ENCODE data around the gene RPS5.

RPS5 gene

DNA sequence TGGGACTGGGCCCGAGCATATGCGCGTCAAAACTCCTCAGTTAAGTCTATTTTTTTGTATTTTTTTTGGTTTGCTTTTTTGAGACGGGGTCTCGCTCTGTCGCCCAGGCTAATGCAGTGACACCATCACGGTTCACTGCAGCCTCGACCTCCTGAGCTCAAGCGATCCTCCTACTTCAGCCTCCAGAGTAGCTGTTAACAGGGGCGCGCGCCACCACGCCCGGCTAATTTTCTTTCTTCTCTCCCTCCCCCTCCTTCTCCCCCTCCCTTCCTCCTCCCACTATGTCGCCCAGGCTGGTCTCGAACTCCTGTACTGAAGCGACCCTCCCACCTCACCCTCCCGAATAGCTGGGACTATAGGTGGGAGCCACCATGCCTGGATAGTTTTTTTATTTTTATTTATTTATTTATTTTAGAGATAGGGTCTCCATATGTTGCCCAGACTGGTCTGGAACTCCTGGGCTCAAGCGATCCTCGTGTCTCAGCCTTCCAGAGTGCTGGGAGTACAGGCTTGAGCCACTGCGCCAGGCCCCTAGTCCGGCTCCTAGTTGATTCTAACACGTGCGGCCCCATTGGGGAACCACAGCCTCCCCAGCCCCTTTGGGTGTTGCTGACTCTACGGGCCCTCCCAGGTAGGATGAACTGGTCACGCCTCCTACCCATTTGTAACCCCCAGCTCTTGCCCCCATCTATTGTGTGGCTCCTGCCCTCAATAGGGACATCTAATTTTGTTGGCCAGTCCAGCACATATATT is 5.4 kb upstream of the RPS5 start:
- DNase-seq (ENCODE audit: extremely low read depth in 1 of 2, low read depth in 1 of 2), result no peak

DNA sequence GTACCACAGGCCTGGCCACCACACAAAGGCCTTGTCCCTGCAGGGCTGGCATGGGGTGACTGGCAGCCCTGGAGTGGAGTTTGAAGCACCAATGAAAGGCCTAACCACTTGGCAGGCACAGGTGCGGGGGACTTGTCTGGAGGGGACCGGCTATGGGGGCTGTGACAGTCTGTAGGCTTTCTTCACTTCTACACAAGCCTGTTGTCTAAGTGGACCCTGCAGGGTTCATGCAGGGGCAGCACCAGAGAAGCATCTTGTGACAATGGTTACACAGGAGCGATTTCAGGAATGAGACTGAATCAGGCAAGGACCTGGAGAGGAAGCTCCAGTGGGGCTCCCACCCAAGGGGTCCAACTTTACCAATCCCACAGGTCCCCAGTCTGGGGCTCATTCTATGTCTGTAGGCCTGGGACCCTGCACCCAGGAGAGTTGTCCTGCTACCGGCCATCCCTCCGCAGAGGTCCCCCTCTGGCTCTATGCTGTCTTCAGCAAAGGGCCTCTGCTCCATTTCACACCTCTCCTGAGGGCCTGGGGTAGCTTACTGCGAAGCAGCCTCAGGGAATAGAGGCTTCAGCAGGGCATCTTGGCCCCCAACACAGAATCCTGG is 4.0 kb upstream of the RPS5 start:
- no peak for DNase-seq (ENCODE audit: extremely low read depth in 1 of 2, low read depth in 1 of 2)

- DNase-seq (ENCODE audit: extremely low read depth in 1 of 2, low read depth in 1 of 2), result no peak
Measured at GRCh38 chr19:58385313-58385890, 1.7 kb upstream of the RPS5 start.

DNA sequence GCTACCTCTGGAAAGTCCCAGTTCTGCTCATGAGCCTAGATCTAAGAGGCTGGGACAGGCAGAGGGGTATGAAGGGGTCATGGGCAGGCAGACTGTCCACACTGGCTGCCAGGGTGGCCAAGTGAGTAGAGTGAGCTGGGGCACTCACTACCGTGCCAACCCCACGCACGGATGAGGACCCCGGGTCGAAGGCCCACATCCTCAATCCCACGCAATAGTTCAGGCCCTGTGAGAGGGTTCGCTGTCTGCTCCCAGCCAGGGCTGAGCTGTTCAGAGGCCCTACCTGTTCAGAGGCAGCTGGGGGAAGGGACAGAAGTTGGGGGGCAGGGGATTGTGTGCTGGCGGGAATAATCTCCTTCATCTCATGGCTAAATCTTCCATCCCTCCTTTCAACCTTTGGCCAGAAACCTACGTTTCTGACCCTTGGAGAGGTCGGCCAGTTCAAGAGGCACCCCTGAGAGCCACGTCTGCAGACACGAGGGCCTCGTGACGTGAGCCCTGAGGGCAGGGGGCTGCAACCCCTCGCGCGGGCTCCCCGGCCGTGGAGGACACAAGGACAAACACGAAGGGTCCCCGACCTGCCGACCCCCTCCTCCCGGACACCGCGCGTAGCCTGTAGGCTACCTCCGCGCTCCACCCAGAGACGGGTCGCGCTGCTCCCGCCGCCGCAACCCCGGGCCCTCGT is 1.0 kb upstream of the RPS5 start:
- DNase-seq (ENCODE audit: extremely low read depth in 1 of 2, low read depth in 1 of 2), result no peak

GRCh38 chr19:58387338-58388174 is 487 bp downstream of the RPS5 start:
- no peak for DNase-seq (ENCODE audit: extremely low read depth in 1 of 2, low read depth in 1 of 2)

GRCh38 chr19:58388175-58388526 is 1.1 kb downstream of the RPS5 start:
- DNase-seq (ENCODE audit: extremely low read depth in 1 of 2, low read depth in 1 of 2), result no peak

DNA sequence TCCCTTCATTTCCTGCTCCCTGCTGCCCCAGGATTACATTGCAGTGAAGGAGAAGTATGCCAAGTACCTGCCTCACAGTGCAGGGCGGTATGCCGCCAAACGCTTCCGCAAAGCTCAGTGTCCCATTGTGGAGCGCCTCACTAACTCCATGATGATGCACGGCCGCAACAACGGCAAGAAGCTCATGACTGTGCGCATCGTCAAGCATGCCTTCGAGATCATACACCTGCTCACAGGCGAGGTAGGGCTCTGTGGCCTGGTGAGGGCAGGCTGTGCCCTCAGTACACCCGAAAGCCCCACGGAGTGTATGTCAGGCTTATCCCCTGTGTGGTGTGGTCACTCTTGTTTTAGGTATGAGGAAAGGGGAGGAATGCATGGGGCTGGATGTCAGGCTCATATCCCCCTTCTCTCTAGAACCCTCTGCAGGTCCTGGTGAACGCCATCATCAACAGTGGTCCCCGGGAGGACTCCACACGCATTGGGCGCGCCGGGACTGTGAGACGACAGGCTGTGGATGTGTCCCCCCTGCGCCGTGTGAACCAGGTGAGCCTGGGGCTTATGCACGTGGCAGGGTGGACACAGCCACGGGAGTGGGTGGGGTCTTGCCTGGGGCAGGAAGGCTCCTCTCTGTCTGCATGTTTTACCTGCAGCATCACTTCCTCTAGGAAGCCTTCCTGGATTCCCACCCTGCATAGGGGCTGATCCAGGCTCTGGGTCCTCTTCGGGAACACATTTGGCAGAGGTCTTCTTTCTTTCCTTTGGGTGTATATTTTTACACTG is 6.1 kb downstream of the RPS5 start:
- no peak for DNase-seq (ENCODE audit: extremely low read depth in 1 of 2, low read depth in 1 of 2)

DNA sequence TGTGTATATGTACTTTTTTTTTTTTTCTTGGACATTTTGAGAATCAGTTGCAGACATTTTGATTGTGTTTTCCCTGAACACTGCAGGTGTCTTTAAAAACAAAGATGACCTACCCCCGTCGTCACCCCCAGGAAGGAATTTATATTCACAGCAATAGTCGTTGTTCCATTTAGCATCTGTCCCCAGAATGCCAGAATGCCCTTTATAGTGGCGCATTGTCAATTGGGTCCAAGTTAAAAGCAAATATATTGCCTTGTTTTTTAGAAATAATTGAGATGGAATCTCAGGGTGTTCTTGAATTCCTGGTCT is 6.6 kb downstream of the RPS5 start:
- no peak for DNase-seq (ENCODE audit: extremely low read depth in 1 of 2, low read depth in 1 of 2)

DNA sequence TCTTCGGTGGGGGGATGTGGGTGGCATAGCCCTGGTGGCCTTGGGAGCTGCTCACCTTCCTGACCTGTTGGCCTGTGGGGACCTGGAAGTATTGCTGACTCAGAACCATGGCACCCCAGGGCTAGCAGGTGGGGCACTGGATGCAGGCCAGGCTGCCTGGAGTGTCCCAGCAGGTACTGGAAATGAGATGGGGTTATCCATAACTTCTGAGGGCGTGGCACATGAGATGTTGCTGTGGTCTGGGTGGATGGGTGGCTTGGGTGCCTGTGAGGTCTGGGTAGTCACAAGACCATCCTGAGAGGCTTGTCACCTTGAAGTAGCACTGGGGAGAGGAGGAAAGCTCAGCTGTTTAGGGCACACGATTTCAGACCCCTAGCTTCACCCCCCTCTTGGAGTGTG is 7.8 kb downstream of the RPS5 start:
- DNase-seq (ENCODE audit: extremely low read depth in 1 of 2, low read depth in 1 of 2), result no peak

- no peak for DNase-seq (ENCODE audit: extremely low read depth in 1 of 2, low read depth in 1 of 2)
Measured at GRCh38 chr19:58395220-58395978, 8.3 kb downstream of the RPS5 start, which contains the start of gene RNF225. RNF225 (plus strand) TSS chr19:58395656; CDS start chr19:58396090, 434 bp downstream.

- no peak for DNase-seq (ENCODE audit: extremely low read depth in 1 of 2, low read depth in 1 of 2)
Measured at GRCh38 chr19:58395979-58396627, 9.0 kb downstream of the RPS5 start.

DNA sequence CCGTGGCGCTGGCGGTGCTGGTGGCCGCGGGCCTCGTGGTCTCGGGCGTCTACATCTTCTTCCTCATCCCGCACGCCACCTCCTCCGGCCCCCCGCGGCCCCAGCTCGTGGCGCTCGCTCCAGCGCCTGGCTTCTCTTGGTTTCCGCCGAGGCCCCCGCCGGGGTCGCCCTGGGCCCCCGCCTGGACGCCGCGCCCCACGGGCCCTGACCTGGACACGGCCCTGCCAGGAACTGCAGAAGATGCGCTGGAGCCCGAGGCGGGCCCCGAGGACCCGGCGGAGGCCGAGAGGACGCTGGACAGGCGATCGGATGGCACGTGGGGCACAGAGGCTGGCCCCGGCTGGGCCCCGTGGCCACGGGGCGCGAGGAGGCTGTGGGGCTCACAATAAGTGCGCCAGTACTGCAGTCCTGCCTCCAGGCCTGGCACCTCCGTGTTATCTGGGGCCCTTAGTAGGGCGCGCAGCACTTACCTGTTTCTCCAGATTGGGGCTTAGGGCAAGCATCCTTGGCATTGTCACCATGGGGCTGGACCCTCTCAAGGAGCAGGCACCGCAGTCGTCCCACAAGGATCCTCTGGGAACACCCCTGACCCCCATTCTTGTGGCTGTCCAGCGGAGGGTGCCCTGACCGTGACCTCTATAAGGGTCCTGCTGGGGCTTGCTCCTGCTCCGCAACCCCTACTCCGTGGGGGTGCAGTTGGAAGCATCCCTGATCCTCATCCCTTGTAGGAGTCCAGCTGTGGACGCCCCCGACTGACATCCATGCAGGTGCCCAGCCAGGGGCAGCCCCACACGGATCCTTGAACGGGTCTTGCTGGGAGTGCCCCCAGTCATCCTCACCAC is 9.8 kb downstream of the RPS5 start:
- DNase-seq (ENCODE audit: extremely low read depth in 1 of 2, low read depth in 1 of 2), result no peak

DNA sequence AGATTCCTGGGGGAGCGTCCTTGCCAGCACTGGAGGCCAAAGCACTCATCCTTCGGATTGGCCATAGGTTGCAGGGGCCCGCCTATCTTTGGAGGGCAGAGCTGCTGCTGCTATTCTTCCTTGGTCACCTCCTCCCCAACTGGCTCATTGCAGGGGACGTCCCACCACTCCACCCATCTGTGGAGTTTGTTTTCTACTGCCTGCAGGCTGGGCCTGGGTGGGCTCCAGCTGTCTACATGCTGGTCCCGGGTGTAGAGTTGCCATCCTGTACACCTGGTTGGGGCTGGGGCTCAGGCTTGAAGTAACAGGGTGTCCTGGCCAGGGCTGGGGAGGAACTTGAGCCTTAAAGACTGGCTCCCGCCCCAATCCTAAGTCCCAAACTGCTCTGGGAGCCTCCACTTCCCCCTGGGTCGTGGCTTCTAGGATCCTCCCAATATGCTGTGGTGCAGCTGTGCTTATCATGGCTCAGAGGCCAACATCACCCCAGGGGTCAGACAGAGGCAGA is 10.5 kb downstream of the RPS5 start:
- DNase-seq (ENCODE audit: extremely low read depth in 1 of 2, low read depth in 1 of 2), result no peak

- DNase-seq (ENCODE audit: extremely low read depth in 1 of 2, low read depth in 1 of 2), result no peak
Measured at GRCh38 chr19:58398087-58398486, 11.0 kb downstream of the RPS5 start.

DNA sequence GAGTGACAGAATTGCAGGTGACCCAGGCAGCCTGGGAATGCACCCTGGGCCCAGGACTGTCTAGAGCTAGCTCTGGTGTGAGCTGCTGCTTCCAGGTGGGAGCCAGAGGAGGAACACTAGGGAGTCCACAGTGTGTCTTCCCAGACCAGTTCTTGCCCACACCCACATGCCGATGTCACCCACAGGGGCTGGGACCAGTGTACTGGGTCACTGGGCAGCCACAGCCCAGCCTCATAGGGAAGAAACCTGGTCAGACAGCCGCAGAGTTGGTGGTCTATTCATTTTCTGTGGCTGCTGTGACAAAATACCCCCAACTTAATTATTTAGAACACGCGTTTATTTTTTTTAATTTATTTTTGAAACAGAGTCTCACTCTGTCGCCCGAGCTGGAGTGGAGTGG is 11.5 kb downstream of the RPS5 start:
- DNase-seq (ENCODE audit: extremely low read depth in 1 of 2, low read depth in 1 of 2), result no peak

DNA sequence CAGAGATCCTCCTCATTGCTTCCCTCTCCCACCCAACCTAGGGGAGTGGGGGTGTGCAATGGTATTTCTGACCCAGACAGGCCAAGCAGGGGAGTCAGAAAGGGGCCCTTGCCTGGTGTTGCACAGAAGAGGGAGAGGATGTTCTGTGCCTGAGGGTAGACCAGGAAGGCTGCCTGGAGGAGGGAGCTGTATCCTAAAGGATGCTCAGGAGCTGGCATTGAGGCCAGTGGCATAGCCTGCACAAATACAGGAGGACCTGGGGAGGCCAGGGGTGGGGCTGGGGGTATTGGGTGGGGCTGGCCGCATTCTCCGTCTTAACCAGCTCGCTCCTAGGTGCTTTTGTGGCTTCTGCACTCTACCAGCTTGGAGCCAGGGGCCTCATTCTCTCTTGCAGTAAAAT is 12.8 kb downstream of the RPS5 start:
- DNase-seq (ENCODE audit: extremely low read depth in 1 of 2, low read depth in 1 of 2), result no peak

- no peak for DNase-seq (ENCODE audit: extremely low read depth in 1 of 2, low read depth in 1 of 2)
Measured at GRCh38 chr19:58400316-58400915, 13.3 kb downstream of the RPS5 start.
